Fibroblast of lung (primary cell): ENCODE results near the gene CEP131.
"Not testable (repeated sequence)": the region's sequence is repeated elsewhere in the genome, so short reads cannot be mapped to it uniquely, and the experiment has no call there.

Experiments
- EZH2 ChIP-seq: IDR thresholded peaks from 2 replicates; pipeline ENCODE4 v1.5.1; 2012; ENCODE audit warnings: low read length, control low read depth, mild to moderate bottlenecking; ENCODE audit errors: missing control alignments
- TF ChIP-seq, protein P1 (sequence below), 2 donors: IDR thresholded peaks in 1 of 2; conservative IDR thresholded peaks in 1 of 2; 1 replicate in 1 of 2; 2 replicates in 1 of 2; pipeline ENCODE4 v1.5.1; 2011 to 2012; ENCODE audit warnings: low read length in 2 of 2, control low read depth in 1 of 2, inconsistent platforms in 1 of 2, low read depth in 1 of 2, mild to moderate bottlenecking in 1 of 2

- TF ChIP-seq, protein P1, sequence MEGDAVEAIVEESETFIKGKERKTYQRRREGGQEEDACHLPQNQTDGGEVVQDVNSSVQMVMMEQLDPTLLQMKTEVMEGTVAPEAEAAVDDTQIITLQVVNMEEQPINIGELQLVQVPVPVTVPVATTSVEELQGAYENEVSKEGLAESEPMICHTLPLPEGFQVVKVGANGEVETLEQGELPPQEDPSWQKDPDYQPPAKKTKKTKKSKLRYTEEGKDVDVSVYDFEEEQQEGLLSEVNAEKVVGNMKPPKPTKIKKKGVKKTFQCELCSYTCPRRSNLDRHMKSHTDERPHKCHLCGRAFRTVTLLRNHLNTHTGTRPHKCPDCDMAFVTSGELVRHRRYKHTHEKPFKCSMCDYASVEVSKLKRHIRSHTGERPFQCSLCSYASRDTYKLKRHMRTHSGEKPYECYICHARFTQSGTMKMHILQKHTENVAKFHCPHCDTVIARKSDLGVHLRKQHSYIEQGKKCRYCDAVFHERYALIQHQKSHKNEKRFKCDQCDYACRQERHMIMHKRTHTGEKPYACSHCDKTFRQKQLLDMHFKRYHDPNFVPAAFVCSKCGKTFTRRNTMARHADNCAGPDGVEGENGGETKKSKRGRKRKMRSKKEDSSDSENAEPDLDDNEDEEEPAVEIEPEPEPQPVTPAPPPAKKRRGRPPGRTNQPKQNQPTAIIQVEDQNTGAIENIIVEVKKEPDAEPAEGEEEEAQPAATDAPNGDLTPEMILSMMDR (conservative IDR thresholded peaks at IDR 0.05 in 1 of 2, IDR thresholded peaks at IDR 0.05 in 1 of 2; ENCODE audit: low read depth in 1 of 2, low read length in 2 of 2): not testable (repeated sequence)
- TF ChIP-seq EZH2: not testable (repeated sequence)
Observed at GRCh38 chr17:81227630-81228029, 4.9 kb upstream of the CEP131 start.
